AG09309 (cell line): ENCODE results near the gene ACCSL.

ENCODE experiments used
- DNase-seq: peaks from one replicate; pipeline ENCODE4 v3.0.0-alpha.2; 2010; ENCODE audit warnings: low read depth
- H3K4me3 ChIP-seq: 2 replicates; pipeline ENCODE4 v1.5.1; 2011; ENCODE audit warnings: mild to moderate bottlenecking, low read depth, low read length, moderate library complexity; ENCODE audit not compliant: control insufficient read depth
- TF ChIP-seq, protein P1 (sequence below): IDR thresholded peaks from 2 replicates; pipeline ENCODE4 v1.5.1; 2011; ENCODE audit warnings: mild to moderate bottlenecking, low read depth, low read length, inconsistent platforms; ENCODE audit not compliant: insufficient read depth, control insufficient read depth; ENCODE audit errors: missing control alignments

The ACCSL gene

DNA sequence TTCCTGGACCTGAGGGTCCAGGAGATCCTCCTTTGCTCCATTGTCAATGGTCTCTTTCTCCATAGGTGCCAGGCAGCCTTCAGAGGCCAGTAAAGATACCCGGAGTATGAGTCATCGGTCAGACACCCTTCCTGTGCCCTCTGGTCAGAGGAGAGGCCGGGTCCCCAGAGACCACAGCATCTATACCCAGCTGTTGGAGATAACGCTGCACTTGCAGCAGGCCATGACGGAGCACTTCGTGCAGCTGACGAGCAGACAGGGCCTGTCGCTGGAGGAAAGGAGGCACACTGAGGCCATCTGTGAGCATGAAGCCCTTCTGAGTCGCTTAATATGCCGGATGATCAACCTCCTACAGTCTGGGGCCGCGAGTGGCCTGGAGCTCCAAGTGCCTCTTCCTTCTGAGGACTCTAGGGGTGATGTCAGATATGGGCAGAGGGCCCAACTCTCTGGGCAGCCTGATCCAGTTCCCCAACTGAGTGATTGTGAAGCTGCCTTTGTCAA, at the start of gene ACCSL:
TSS of gene ACCSL (plus strand) at position 51 of the 501 bp plus-strand sequence. CDS start at position 107, 56 bp downstream.
- no peak within 1 kb of the TSS for H3K4me3 ChIP-seq
- TF ChIP-seq, protein P1, sequence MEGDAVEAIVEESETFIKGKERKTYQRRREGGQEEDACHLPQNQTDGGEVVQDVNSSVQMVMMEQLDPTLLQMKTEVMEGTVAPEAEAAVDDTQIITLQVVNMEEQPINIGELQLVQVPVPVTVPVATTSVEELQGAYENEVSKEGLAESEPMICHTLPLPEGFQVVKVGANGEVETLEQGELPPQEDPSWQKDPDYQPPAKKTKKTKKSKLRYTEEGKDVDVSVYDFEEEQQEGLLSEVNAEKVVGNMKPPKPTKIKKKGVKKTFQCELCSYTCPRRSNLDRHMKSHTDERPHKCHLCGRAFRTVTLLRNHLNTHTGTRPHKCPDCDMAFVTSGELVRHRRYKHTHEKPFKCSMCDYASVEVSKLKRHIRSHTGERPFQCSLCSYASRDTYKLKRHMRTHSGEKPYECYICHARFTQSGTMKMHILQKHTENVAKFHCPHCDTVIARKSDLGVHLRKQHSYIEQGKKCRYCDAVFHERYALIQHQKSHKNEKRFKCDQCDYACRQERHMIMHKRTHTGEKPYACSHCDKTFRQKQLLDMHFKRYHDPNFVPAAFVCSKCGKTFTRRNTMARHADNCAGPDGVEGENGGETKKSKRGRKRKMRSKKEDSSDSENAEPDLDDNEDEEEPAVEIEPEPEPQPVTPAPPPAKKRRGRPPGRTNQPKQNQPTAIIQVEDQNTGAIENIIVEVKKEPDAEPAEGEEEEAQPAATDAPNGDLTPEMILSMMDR = no peak
- no peak for DNase-seq

DNA sequence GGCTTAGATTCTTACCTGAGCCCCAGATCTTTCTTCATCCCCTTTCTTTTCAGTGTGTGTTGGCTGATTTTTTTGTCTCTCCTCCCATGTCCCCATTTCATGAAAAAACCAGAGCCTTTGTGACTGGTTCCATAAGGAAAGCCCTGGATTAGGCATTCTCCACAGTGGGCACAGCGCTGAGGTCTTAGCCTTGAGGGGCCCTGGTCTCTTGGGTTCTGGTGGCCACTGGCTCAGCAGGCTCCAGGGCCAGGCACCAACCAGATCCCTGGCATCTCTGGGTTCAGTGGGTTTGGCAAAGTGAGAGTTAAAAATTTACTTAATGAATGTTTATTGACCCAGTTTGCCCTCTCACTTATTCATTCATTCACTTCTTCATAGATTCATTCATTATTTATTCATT, 49.5 kb upstream of the ACCSL start:
- TF ChIP-seq, protein P1 = no peak
- no peak overlapping the region for H3K4me3 ChIP-seq

DNA sequence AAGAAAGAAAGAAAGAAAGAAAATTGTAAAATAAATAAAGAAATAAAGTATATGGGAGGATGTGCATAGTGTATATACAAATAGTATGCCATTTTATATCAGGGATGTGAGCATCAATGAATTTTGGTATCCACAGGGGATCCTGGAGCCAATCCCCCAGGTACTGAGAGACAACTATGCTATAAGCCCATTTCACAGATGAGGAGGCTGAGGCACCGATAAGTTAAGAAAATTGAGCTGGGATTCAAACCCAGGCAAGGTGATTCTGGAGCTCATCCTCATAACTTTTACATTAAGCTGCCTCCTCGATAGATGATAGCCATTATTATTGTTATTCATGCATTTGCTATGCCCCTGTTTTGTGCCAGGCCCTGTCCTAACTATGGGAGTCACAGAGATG, 47.0 kb upstream of the ACCSL start:
- TF ChIP-seq, protein P1 = no peak
- no peak overlapping the region for H3K4me3 ChIP-seq
- DNase-seq = no peak

More for the DNA sequence above, 49.5 kb upstream of the ACCSL start:
- no peak for DNase-seq

DNA sequence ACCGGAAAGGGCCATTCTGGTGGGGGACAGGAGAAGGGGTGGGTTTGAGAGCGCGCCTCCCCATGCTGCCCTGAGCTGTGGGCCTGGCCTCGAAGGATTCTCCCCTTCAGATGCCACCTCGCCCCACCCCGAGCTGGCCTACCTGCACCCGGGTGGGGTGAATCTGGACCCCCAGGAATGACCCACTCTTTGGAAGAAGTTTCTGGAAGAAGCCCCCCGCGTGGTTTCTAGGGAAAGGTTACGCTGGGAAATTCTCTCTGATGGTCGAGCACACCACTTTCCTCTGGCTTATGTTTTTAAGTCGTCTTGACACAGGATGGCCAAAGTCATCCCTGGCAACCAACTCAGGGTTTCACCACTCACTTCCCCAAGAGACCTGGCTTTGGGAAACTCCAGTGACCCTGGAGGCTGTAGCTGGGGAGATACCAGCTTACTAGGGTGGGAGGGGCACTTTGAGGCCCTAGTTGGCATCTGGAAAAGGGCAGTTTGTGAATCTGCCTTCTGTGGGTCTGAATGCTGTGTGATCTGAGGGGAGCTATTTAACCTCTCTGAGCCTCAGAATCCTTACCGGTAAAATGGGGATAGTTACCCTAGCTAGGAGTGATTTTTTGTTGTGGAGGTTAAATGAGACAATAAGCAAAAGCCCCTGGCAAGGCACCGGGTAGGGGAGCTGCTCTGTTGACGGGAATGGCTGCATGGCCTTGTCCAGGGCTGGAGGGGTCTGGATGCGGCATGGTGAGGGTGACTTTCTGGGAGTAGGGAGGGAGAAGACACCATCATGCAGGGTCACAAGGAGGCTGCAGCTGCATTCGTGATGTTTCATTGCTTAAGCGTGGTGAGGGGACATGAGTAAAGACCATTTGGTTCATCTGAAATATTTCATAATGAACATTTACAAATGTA, 45.3 kb upstream of the ACCSL start:
- DNase-seq = no peak
- TF ChIP-seq, protein P1 = no peak
- H3K4me3 ChIP-seq = no peak overlapping the region

DNA sequence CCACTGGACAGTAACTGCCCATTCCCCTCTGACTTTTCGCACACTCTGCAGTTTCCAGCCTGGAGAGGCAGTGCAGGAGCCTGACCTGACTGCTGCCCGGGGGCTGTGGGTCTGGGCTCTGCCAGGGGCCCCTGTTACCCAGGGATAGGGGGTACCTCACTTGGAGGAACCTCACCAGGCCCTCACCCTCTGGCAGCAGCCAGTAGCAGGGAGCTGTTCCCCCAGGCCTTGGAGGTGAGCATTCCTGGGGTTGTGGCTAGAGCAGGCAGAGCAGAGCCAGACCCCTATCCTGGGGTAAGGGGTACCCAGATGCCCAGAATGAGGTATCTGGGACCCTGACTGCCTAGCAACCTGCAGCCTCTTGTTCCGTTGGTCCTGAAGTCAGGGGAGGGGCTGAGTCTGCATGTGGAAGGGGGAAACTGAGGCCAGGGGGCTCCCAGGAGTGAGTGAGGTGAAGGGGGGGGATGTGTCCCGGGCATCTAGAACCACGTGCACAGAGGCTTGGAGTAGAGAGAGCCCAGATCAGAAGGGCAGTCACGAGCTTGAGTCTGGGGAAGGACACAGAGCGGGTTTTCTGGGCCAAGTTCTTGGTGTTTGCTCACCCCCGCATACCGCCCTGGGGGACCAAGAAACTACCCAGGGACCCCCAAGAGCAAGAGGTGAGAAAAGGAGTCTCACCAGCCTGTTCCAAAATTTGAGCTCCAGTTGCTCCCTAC, 43.9 kb upstream of the ACCSL start:
- no peak for DNase-seq
- no peak overlapping the region for H3K4me3 ChIP-seq

DNA sequence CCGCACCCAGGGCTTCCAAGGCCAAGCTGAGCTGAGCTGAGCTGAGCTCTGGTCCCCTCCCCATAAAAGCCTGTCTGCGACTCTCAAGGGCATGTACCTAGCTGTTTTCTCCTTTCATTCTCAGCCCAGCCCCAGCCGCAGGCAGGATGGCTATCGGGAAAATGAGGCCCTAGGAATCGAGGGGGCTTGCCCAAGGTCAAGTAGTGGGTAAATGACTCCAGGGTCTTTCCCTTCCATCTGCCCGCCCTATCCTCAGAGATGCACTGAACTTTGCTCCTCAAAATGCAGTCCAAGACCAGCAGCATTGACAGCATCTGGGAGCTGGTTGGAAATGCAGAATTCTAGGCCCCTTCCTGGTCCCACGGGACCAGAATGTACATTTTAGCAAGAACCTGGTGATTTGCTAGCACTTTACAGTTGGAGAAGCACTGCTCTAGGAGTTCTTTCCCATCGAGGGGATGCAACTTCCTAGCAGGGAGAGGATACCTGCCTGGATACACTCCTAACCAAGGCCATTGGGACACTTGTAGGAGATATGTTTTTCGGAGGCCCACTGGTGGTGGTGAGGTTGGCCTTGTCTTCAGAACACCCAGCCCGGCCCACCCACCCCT, 43.2 kb upstream of the ACCSL start:
- no peak for DNase-seq
- TF ChIP-seq, protein P1 = no peak
- no peak overlapping the region for H3K4me3 ChIP-seq

More for the DNA sequence above, 43.9 kb upstream of the ACCSL start:
- TF ChIP-seq, protein P1 = no peak
